HG03103 (cell line): ENCODE data around the gene MTUS2.

Experiments
- ATAC-seq: cut with Tn5 transposase; IDR thresholded peaks from one replicate; pipeline ENCODE4 v1.9.1; 2021; ENCODE audit warnings: low read depth; ENCODE audit not compliant: unreplicated experiment

Gene MTUS2

DNA sequence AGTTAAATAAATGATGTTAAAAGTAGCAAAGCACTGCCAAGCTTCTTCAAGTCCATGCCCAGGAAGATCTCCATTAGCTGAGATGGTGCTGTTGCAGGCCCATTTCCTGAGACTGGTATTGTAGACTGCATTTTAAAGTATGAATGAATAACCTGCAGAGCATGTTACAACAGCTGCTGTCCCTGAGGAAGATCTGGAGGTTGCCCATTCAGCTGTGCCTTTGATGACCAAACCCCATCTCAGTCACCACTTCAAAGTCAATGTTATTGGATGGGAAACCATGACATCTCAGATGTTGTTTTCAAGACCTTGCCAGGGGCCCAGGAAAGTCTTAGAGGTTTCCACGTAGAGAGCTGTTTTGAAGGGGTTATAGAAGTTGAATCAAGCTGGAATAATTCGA is 281.3 kb downstream of the MTUS2 start:
- no peak for ATAC-seq

DNA sequence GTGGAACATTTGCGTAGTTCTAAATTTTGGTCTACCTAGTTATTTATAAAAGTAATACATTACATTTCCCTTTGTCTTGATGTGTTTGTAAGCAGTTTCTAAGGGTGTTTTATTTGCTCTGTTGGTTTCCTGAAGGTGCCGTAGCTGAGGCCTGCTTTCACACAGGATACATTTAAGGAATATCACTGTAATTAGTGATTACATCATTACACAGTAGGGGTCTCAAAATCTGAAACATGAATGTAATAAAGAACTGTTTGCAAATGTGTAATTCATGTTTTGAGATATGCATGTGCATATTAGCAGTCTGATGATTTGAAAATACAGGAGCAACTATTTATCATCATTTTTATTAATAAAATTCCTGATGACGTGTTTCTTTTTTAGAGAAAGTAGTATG is 281.8 kb downstream of the MTUS2 start:
- ATAC-seq, result no peak

- ATAC-seq, result no peak
Measured at GRCh38 chr13:29103065-29103800, 283.1 kb downstream of the MTUS2 start.

DNA sequence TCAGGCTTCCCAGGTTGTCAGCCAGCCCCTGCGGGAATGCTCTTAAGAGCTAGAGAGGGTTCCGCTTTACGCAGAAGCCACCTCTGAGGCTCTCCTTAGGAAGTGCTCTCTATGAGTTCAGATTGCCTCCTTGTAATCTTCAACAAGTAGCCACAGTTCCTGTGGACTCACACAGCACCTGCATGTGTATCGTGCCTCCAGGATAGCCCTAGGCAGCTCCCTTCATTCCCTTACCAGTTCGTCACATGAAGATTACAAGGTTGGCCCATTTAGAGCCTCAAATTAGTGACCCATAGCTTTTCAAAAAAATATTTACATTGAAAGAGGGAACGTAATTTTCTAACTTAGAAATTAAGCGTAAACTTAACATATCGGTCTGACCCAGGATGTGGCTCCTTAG is 284.3 kb downstream of the MTUS2 start:
- no peak for ATAC-seq

DNA sequence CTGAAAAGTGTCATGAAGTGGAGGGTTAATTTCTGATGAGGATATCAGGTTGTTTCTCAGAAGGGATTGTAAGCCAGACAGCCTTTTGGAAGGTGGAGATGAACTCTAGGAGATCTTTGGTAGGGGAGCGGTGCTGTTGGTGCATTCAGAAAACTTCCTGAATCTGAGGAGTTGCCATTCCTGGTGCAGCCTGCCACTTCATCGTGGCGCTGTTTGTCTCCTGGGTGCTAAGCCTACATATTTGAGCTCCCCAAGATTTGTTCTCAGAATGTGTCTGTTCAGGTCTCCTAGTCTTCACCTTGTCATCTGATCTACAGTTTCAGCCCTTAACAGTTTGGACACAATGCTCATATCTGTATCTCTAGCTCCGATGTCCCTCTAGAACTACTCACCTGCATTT is 285.6 kb downstream of the MTUS2 start:
- ATAC-seq, result no peak

DNA sequence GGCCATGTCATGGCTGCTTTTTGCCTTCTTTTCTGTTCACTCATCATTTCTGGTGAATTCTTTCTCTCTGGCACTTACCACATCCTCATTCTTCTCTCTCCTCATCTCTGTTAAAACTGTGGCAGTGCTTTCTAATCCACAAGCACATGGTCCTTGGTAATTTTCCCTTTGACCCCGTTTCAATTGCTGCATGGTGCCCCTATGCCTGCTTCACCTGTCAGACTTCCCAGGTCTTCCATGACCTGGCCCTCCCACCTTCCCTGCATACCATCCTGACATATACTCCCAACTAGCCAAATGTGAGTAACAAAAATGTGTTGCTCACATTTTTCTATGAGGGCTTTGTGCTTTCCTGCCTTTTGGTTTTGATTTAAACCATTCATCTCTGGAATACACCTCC is 286.5 kb downstream of the MTUS2 start:
- no peak for ATAC-seq

- ATAC-seq, result no peak
Measured at GRCh38 chr13:29108068-29108786, 288.1 kb downstream of the MTUS2 start.

- ATAC-seq, result no peak
Measured at GRCh38 chr13:29109987-29110386, 289.8 kb downstream of the MTUS2 start.

- no peak for ATAC-seq
Measured at GRCh38 chr13:29111446-29111845, 291.3 kb downstream of the MTUS2 start.

DNA sequence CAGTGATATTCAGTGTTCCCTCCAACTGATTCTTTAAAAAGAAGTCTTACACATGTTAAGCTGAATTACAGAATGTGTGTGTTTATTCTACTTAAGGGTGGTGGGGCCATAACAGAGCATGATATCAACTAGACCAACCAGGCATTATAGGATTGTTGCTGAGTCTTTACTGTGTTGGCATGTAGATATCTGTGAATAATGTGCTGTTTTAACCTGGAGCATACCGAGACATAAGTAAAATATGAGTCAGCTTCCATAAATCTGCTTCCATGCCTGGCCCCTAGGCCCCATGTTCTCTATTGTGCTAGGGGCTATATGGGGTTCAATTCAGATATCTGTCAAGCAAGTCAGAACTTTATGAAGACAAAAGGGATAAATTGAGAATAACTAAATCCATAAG is 295.7 kb downstream of the MTUS2 start:
- no peak for ATAC-seq

DNA sequence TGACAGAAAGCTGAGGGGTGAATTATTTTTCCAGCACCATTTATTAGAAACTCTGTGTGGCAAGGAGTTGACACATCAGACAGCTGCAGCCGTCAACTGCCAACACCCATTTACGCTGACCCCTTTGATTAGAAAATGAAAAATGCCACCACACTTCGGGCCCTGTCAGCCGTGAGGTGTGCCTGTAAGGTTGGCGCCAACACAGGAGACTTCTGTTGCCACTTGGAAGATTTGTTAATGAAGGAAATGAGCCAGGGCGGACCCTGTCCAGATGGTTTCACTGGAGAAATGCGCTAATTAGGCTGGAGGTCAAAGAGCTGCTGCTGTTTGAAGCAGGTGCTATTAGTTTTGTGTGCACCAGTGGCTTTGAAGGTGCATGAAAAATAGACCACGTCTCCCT is 297.5 kb downstream of the MTUS2 start:
- no peak for ATAC-seq

- ATAC-seq, result no peak
Measured at GRCh38 chr13:29118471-29118870, 298.3 kb downstream of the MTUS2 start.

DNA sequence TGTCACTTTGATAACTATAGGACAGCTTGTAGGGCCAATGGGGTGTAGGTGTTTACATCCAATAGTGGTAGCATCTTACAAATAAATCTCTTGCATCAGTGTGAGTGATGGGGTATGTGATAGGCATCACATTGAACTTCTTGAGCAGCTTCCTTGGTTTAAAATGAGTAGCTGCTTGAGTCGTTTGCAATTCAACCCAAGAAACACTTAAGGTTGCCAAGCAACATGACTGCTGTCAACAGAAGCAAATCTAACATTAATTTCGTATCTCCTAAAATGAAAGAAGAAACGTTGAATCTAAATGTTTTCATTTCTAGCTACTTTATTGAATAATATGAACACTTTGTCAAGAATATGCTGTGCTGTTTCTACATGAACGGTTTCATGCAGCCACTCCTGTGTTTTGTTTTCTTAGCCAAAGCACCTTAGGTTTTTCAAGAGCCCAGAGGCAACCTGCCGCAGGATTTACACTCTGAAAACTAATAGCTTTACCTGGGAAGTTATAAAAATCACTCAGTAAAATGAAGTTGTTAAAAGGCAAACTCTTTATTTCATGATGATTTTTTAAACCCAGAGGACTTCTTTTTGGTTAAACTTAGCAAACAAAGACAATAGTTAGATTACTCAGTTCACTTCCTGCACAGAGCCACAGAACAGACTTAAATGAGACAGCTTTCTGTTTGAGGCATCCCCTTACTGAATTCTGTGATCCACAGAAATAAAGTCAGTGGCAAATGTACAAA is 305.2 kb downstream of the MTUS2 start:
- ATAC-seq, result peak; percentile 58

DNA sequence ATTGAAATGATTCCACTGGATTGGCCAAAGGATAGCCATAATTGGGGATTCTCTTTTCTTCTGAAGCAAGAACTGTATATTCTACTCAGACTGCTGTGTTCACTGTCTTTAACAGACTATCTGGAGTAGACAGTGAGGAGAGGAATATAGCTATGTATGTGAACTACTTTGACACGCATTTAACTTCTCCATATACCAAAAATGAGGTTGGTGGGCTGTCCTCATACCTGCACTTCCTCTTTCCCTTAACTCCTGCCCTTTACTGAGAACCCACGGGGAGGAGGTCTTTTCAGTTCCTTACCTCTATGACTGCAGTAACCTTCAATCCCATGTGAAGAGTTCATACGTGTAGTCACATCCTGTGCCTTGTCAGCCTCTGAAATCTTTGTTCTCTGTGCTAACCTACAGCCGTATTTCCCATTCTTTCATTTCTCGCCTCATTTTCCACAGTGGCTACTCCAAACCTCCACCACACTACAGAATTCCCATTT is 305.8 kb downstream of the MTUS2 start:
- peak; percentile 67 for ATAC-seq

- no peak for ATAC-seq
Measured at GRCh38 chr13:29129616-29130015, 309.5 kb downstream of the MTUS2 start.

DNA sequence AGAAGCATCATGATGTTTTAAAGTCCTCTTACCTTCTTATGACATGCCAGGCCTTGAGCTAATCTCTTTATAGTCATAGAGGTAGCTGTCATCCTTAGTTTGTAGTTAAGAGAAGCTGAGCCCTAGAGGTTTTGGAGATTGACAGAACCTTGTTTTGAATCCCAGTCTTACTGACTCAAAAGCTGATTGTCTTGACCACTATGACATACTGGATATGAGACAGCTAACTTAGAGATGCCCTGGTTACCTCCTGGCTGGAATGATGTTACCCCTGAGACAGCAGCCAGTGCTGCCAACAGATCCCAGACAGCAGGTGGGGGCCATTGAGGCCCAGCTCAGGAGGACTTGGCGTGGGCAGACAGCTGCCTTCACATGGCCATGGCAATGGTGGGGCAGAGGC is 311.0 kb downstream of the MTUS2 start:
- ATAC-seq, result no peak

- ATAC-seq, result no peak
Measured at GRCh38 chr13:29131881-29132668, 311.9 kb downstream of the MTUS2 start.

GRCh38 chr13:29136341-29136740 is 316.2 kb downstream of the MTUS2 start:
- ATAC-seq, result no peak

DNA sequence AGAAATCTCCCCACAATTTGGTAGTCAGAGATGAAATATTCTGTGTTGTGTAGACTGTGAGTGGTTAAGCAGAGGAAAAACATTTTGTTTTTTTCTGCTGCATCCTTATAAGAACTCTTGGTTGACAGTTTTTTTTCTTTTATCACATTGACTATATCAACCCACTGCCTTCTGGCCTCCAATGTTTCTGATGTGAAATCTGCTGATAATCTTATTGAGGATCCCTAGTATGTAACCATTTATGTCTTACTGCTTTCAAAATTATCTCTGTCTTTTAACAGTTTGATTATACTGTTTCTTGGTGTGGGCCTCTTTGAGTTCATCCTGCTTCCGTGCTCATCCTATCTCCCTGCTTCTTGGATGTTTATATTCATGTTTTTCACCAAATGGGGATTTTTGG is 316.9 kb downstream of the MTUS2 start:
- no peak for ATAC-seq

DNA sequence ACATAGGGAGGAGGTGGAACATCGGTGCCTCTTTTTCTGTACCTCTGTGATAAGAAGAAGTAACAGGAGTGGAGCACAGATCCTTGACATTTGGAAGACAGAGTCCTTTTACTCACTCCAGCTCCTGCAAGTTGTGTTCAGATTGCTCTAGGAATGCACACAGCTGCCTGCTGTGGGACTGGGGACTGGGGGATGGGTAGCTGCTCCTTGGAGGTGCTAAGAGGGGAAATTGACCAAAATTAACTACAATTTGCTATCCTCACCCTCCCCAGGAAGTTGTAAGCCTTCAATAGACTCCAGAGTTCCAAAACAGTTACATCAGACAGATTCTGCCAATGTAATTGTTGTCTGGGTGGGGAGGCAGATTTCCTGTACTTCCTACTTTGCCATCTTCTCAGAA is 317.9 kb downstream of the MTUS2 start:
- ATAC-seq, result no peak

DNA sequence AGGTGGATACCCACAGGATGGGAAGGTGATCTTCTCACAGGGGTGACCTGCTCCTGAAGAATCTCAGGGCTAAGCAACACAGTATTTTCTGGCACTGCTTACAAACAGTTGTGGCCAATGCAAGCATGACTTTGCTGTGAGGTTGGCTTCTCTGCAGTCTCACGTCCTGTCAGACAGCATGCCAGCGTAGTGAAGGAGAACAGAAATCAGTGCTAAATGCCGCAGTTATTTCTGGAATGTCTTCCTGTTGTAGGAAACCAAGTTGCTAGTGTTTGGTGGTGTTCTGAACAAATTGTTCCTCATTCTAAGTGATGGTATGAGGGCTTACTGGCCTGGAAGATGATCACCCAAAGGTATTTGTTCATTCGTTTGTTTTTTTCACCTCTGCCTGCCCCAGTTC is 320.1 kb downstream of the MTUS2 start:
- ATAC-seq, result no peak
